Measurements from ENCODE around the gene PRKACB.

DNA sequence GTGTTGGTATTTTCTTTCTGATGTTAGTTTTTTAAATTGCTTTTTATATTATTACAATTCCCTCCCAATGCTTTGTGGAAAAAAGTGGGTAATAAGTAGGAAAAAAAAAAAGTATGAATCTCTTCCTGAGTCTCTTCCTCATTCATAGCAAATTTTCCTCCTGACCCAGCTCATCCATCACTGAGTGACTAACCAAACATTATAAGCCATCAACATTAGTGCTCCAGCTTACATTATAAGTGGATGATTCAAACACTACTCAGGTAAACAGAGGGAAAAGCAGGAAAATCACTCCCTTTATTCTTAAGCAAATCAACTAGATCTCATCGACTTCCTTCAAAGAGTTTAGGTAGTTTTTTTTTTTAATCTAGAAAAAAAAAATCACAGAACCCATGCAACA, 142.0 kb downstream of the PRKACB start:
- no peak for TF ChIP-seq CTCF (IDR thresholded peaks at IDR 0.05; ENCODE audit: low read depth, low read length, missing input control)
- TF ChIP-seq, protein P1, sequence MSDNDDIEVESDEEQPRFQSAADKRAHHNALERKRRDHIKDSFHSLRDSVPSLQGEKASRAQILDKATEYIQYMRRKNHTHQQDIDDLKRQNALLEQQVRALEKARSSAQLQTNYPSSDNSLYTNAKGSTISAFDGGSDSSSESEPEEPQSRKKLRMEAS (IDR thresholded peaks at IDR 0.05): no peak
- TF ChIP-seq TAF1 (conservative IDR thresholded peaks at IDR 0.05): no peak
- no peak for TF ChIP-seq GABPA (IDR thresholded peaks at IDR 0.05 in 1 of 2, conservative IDR thresholded peaks at IDR 0.05 in 1 of 2)
- TF ChIP-seq NR2F2 (IDR thresholded peaks at IDR 0.05): no peak
- TF ChIP-seq, protein P2, sequence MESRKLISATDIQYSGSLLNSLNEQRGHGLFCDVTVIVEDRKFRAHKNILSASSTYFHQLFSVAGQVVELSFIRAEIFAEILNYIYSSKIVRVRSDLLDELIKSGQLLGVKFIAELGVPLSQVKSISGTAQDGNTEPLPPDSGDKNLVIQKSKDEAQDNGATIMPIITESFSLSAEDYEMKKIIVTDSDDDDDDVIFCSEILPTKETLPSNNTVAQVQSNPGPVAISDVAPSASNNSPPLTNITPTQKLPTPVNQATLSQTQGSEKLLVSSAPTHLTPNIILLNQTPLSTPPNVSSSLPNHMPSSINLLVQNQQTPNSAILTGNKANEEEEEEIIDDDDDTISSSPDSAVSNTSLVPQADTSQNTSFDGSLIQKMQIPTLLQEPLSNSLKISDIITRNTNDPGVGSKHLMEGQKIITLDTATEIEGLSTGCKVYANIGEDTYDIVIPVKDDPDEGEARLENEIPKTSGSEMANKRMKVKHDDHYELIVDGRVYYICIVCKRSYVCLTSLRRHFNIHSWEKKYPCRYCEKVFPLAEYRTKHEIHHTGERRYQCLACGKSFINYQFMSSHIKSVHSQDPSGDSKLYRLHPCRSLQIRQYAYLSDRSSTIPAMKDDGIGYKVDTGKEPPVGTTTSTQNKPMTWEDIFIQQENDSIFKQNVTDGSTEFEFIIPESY (IDR thresholded peaks at IDR 0.05): no peak
- TF ChIP-seq YY1 (IDR thresholded peaks at IDR 0.05): no peak
- TF ChIP-seq RAD21 (IDR thresholded peaks at IDR 0.05): no peak
